HAP-1 (cell line): Measurements from ENCODE around the gene ZNF133.
A peak's percentile ranks its signal among the peaks of the same experiment; 100 is the strongest.
"Not testable (repeated sequence)": the region's sequence is repeated elsewhere in the genome, so short reads cannot be mapped to it uniquely, and the experiment has no call there.

Source experiments
- DNase-seq, 2 experiments: peaks; one replicate each; pipeline ENCODE4 v3.0.0-alpha.2; 2016 to 2020; ENCODE audit warnings: low spot score in 2 of 2
- H3K27me3 ChIP-seq: fragments of 250-450 bp; sonication (Bioruptor Pico); 2 replicates; pipeline ENCODE4 v1.5.1; 2020; ENCODE audit warnings: low read depth, mild to moderate bottlenecking, moderate library complexity
- H3K36me3 ChIP-seq: fragments of 250-450 bp; sonication (Bioruptor Pico); replicated peaks from 2 replicates; pipeline ENCODE4 v1.5.1; 2020; ENCODE audit warnings: mild to moderate bottlenecking
- H3K4me1 ChIP-seq: fragments of 250-450 bp; sonication (Bioruptor Pico); 2 replicates; pipeline ENCODE4 v1.5.1; 2020; ENCODE audit warnings: mild to moderate bottlenecking
- H3K4me3 ChIP-seq: fragments of 250-450 bp; sonication (Bioruptor Pico); 2 replicates; pipeline ENCODE4 v1.5.1; 2020; ENCODE audit warnings: mild to moderate bottlenecking, moderate library complexity
- H3K9me3 ChIP-seq: fragments of 250-450 bp; sonication (Bioruptor Pico); 2 replicates; pipeline ENCODE4 v1.5.1; 2020; ENCODE audit warnings: mild to moderate bottlenecking, moderate library complexity
- in situ Hi-C: fragments of 300-500 bp; cut with MboI; formaldehyde crosslinking; loops from 3 replicates; pipeline ENCODE4 v1.14.3; 2020; ENCODE audit warnings: low sequenced_read_pairs, inconsistent platforms, mixed read lengths

ZNF133 gene

DNA sequence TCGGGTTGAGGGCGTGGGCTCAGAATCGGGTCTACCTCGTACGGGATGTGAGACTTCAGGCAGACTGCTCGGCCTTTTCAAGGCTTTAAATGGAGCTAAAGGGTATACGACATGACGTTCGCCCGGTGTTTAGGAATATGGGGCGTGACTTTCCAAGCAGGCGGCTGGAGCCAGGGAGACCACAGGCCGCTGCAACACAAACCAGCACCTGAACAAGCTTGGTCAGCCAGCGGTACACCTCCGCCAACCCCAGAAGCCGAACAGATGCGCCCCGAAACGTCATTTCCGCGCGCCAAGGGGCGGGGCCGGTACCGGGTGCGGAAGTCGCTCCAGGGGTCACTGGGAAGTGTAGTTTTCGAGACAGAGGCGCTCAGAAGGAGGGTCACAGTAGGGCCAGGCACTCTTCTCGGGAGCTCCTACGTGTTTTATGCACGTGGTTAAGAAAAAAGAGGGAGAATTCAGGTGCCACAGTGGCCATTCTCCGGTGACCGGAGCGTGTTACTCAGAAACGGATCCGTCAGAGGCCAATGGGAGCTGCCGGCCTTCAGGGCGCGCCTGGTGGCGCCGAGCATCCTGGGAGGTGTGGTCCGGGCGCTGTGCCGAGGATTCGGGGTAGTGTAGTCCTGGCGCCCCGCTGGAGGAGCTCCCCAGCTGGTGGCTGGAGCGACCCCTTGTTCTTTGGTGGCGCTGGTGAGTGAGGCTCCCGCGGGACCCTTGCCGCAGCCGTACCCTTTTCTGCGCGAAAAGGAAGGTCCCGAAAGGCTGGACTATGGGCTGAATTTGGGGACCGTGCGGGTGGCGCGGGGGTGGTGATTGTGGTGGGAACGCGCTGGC is at the start of gene ZNF133:
Gene ZNF133 (plus strand): TSS at position 613 of the 834 bp plus-strand sequence. CDS start 17,160 bp downstream, outside the sequence.
- Histone ChIP-seq H3K4me1 (peaks cover 4% of the 10 kb centered on the region), H3K36me3 (no peaks in the 10 kb centered on the region), H3K9me3 (no peaks in the 10 kb centered on the region), H3K4me3 (peak within 1 kb of the TSS; percentile 93), H3K27me3 (peaks cover 7% of the 10 kb centered on the region)
- peak; percentile 77 to 95 for DNase-seq
- in situ Hi-C loops = loop anchor here (25.0 kb wide), 1 partner anchor 801 kb away; no protein-coding TSS in a partner anchor

DNA sequence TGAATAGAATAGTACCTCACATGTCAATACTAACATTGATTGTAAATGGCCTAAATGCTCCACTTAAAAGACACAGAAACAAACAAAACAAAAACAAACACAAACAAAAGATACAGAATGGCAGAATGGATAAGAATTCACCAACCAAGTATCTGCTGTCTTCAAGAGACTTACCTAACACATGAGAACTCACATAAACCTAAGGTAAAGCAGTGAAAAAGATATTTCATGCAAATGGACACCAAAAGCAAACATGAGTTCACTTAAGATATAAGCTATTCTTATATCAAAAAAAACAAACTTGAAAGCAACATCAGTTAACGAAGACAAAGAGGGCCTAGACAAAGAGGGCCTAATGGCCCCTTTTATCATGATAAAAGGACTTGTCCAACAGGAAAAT is 47.3 kb upstream of the ZNF133 start:
- Histone ChIP-seq H3K4me1 (no peaks in the 10 kb centered on the region), H3K9me3 (no peaks in the 10 kb centered on the region), H3K36me3 (no peaks in the 10 kb centered on the region), H3K27me3 (no peaks in the 10 kb centered on the region), H3K4me3 (no peak overlapping the region)
- no peak for DNase-seq
- in situ Hi-C loops = no loop called here

DNA sequence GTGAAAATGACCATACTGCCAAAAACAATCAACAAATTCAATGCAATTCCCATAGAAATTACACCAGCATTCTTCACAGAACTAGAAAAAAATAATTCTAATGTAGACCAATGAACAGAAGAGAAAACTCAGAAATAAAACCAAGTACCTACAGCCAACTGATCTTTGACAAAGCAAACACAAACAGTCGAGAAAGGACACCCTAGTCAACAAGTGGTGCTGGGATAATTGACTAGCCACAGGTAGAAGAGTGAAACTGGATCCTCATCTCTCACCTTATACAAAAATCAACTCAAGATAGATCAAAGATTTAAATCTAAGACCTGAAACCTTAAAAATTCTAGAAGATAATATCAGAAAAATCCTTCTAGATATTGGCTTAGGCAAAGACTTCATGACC is 44.5 kb upstream of the ZNF133 start:
- no peaks in the 10 kb centered on the region for H3K9me3 ChIP-seq
- H3K36me3 ChIP-seq = no peaks in the 10 kb centered on the region
- no peak overlapping the region for H3K4me3 ChIP-seq
- no peaks in the 10 kb centered on the region for H3K4me1 ChIP-seq
- no peak for DNase-seq
- in situ Hi-C loops = no loop called here
- no peaks in the 10 kb centered on the region for H3K27me3 ChIP-seq

DNA sequence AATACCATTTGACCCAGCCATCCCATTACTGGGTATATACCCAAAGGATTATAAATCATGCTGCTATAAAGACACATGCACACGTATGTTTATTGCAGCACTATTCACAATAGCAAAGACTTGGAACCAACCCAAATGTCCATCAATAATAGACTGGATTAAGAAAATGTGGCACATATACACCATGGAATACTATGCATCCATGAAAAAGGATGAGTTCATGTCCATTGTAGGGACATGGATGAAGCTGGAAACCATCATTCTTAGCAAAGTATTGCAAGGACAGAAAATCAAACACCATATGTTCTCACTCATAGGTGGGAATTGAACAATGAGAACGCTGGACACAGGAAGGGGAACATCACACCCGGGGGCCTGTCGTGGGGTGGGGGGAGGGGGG is 39.8 kb upstream of the ZNF133 start:
- in situ Hi-C loops, H3K4me3 ChIP-seq: not testable (repeated sequence)

DNA sequence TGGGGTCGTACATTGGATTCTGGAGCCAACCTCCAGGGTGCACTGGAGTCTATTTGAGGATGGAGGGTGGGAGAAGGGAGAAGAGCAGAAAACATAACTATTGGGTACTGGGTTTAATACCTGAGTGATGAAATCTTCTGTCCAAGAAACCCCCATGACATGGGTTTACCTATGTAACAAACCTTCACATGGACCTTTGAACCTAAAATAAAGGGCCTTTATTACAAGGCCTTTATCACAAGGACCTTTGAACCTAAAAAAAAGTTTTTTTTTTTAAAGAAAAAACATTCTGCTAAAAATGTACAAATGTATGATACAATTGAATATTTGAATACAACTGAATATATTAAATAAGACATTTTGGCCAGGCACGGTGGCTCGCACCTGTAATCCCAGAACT is 38.1 kb upstream of the ZNF133 start:
- DNase-seq = no peak
- Histone ChIP-seq H3K27me3 (no peaks in the 10 kb centered on the region), H3K36me3 (no peaks in the 10 kb centered on the region), H3K4me3 (no peak overlapping the region), H3K4me1 (no peaks in the 10 kb centered on the region), H3K9me3 (no peaks in the 10 kb centered on the region)
- in situ Hi-C loops = no loop called here

More for the DNA sequence above, 39.8 kb upstream of the ZNF133 start:
- not testable (repeated sequence) for H3K9me3 ChIP-seq, DNase-seq, H3K4me1 ChIP-seq, H3K36me3 ChIP-seq, H3K27me3 ChIP-seq

DNA sequence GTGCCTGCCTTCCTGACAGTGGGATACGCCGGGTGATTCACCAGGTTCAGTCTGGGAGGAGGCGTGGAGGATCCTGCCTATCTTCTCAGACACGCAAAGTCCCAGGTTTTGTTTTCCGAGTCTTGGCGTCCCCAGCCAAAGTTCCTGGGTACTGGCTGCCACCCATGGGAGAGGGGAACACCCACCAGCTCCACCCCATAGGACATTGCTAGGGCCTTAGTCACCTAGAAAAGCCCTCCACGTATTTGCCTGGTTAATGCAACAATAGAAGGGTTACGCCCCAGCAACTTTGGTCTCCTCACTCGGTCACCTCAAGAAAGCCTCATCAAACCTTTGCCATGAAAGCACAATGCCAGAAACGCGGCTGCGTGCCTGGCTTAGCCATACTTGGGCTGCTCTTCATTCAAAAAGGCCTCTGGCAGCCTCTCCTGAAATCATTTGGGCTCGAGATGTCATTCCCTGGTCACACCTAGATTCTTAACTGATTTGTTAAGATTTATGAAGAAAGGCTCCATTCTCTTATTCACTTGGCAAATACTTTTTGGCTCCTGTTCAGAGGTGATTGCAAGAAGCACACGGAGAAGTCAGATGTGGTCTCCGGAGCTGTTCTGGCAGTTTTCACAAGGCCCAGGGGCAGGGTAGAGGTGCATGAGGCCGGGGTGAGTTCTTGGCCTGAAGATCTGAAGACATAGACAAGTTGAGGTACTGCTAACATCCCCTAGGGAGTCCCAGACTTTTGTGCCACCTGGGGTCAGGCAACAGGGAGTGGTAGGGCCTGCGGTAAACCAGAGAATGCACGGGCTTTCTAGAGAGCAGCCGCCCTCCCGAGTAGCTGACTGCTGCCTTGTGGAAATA is 35.5 kb upstream of the ZNF133 start:
- Histone ChIP-seq H3K36me3 (no peaks in the 10 kb centered on the region), H3K4me1 (no peaks in the 10 kb centered on the region), H3K27me3 (no peaks in the 10 kb centered on the region), H3K9me3 (no peaks in the 10 kb centered on the region), H3K4me3 (no peak overlapping the region)
- in situ Hi-C loops = no loop called here
- DNase-seq = no peak

DNA sequence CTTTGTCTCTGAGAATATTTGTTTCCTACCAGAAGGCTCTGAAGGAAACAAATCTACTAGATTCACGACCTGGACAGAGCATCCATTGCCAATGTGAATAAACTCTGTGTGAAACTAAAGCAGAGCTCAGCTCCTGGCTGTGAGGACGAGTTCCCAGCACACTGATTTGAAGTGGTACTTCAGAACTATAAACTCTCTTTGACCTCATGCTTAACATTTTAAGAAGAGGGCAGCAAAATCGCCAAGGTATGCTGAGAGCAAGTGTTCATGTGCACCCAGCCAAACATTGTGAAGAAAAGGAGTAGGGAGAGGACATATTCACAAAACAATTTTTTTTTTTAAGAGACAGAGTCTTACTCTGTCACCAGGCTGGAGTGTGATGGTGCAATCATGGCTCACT is 33.7 kb upstream of the ZNF133 start:
- Histone ChIP-seq H3K36me3 (no peaks in the 10 kb centered on the region), H3K4me3 (no peak overlapping the region), H3K4me1 (no peaks in the 10 kb centered on the region), H3K27me3 (no peaks in the 10 kb centered on the region), H3K9me3 (no peaks in the 10 kb centered on the region)
- no peak for DNase-seq
- in situ Hi-C loops = no loop called here

DNA sequence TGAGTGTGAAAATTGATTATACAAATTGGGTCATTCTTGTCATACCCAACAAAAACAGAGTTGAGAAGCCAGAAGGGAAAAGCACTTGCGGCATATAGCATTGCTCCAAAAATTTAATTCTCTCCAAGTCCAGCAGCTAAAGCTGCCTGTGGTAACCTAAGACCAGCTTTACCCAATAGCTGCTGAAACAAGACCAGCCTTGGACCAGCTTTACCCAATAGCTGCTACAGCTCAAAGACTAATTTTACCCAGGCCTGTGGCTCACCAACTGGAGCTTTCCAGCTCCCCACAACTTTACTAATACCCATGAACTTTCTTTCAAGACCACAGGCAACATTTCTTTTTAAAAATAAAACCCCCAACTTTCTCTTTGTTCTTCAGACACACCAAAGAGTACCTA is 32.8 kb upstream of the ZNF133 start:
- no peaks in the 10 kb centered on the region for H3K4me1 ChIP-seq
- no peaks in the 10 kb centered on the region for H3K27me3 ChIP-seq
- H3K9me3 ChIP-seq = no peaks in the 10 kb centered on the region
- no peak overlapping the region for H3K4me3 ChIP-seq
- no peak for DNase-seq
- H3K36me3 ChIP-seq = no peaks in the 10 kb centered on the region
- in situ Hi-C loops = no loop called here

DNA sequence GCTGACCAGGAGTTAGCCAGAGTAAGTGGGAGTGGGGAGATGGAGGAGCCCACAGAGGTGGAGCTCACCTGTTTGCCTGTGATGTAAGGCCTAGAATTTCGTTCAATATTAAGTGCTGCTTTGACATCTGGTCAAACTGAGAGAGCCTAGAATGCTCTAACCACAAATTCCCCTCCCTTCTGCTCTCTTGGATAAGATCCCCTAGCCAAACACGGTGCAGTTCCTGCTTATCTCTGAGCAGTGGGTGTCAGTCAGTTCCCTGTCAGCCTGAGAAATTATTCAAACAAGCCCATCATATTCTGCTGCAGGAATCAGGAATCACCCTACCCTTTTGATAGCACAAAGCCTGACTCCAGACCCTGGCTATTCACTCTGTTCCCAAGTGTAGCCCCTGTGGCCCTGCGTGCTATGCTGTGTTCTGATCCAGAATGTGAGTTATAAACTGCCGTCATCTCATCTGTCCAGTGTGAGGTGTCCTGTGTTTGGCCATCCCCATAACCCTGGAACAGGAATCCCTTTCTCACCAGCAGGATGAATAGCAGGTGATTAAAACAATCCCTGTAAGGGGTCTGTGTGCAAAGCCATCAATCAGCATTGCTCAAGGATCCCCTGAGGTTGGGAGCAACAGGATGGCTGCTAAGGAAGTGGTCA is 31.8 kb upstream of the ZNF133 start:
- no peaks in the 10 kb centered on the region for H3K4me1 ChIP-seq
- DNase-seq = no peak
- no peaks in the 10 kb centered on the region for H3K36me3 ChIP-seq
- in situ Hi-C loops = no loop called here
- no peaks in the 10 kb centered on the region for H3K27me3 ChIP-seq
- H3K9me3 ChIP-seq = no peaks in the 10 kb centered on the region
- H3K4me3 ChIP-seq = no peak overlapping the region

DNA sequence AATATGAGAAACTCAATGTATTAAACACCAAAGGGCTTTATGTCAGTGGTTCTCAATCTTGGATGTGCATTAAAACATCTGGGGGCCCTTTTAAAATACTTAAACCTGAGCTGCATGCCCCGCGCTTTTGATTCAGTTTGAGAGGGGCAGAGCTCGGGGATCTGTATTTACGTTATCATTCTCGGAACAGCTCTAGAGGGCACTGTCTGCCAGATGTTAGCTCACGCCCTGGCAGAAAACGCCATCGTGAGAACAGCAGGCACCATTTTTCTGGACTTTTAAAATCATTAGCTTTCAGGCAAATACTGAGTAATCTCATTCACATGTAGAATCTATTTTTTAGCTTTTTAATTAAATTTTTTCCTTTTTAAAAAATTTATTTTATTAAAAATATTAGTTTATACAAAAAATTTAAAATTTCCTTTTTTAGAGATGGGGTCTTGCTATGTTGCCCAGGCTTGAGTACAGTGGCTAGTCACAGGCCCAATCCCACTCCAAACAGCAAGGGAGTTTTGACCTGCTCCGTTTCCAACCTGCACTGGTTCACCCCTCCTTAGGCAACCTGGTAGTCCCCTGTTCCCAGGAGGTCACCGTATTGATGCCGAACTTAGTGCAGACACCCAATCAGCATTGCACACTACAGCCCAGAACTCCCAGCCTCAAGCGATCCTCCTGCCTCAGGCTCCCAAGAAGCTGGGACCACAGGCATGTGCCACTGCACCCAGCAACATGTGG is 30.0 kb upstream of the ZNF133 start:
- no peaks in the 10 kb centered on the region for H3K27me3 ChIP-seq
- H3K4me3 ChIP-seq = no peak overlapping the region
- H3K36me3 ChIP-seq = no peaks in the 10 kb centered on the region
- in situ Hi-C loops = no loop called here
- H3K4me1 ChIP-seq = no peaks in the 10 kb centered on the region
- no peaks in the 10 kb centered on the region for H3K9me3 ChIP-seq
- no peak for DNase-seq

DNA sequence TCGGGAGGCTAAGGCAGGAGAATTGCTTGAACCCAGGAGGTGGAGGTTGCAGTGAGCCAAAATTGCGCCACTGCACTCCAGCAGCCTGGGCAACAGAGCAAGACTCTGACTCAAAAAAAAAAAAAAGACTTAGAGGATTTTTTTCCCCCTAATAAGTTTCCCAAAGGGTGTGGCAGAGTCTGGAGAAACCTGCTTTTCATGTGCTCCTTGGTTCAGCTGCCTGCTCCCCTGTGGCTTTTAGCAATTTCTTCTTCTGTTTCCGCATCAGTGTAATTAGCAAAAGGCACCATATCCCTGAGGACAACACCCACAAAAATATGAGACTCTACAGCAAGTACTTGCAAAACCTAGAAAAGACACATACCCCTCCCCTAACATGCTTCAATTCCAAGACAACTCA is 28.6 kb upstream of the ZNF133 start:
- no peaks in the 10 kb centered on the region for H3K9me3 ChIP-seq
- no peak for DNase-seq
- H3K4me1 ChIP-seq = no peaks in the 10 kb centered on the region
- H3K36me3 ChIP-seq = no peaks in the 10 kb centered on the region
- H3K27me3 ChIP-seq = no peaks in the 10 kb centered on the region
- H3K4me3 ChIP-seq = no peak overlapping the region
- in situ Hi-C loops = no loop called here

DNA sequence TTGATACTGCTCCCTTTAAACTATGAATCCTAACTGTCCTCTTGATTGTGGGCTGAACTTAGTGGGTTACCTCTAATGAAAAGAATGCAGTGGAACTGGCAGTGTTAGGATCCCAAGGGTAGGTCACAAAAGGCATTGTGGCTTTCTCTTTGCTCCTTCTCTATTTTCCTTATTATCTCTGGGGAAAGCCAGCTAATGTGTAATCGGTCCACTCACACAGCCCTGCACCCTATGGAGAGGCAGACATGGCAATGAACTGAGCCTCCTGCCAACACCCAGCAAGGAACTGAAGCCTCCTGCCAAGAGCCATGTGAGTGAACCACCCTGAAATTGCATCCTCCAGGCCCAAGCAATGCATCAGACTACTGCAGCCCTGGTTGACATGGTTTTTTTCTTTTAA is 24.6 kb upstream of the ZNF133 start:
- Histone ChIP-seq H3K36me3 (no peaks in the 10 kb centered on the region), H3K27me3 (no peaks in the 10 kb centered on the region), H3K4me3 (no peak overlapping the region), H3K4me1 (peaks cover 9% of the 10 kb centered on the region), H3K9me3 (no peaks in the 10 kb centered on the region)
- in situ Hi-C loops = no loop called here
- DNase-seq = no peak

DNA sequence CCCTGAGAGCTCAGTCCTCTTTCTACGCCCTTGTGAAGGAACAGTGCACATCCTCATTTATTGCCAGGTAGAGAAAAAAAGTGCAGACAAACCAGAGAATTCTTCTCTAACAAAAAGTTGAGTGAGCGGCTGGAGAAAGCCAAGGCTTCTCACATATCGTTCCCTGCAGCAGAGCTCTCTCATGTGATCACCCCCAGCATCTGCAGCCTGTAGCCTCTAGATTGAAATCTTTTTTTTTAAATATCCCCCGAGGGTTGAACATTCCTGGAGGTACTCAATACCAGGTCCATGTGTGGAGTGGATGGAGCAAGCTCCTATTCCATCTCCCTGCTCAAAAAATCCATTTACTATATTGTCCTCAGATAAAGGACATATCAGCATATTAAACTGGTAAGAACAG is 22.9 kb upstream of the ZNF133 start:
- Histone ChIP-seq H3K9me3 (no peaks in the 10 kb centered on the region), H3K36me3 (no peaks in the 10 kb centered on the region), H3K4me3 (no peak overlapping the region), H3K27me3 (no peaks in the 10 kb centered on the region), H3K4me1 (peaks cover 9% of the 10 kb centered on the region)
- DNase-seq = no peak
- in situ Hi-C loops = no loop called here
